ENCODE results near the gene LRPAP1.

Gene LRPAP1

GRCh38 chr4:3512719-3513118, 19.5 kb downstream of the LRPAP1 start:
- TF ChIP-seq RARB (CRISPR knock-in tag; IDR thresholded peaks at IDR 0.05): no peak
- no peak for TF ChIP-seq TSHZ2 (CRISPR knock-in tag; IDR thresholded peaks at IDR 0.05)
- no peak for TF ChIP-seq PPARA (CRISPR knock-in tag; IDR thresholded peaks at IDR 0.05; ENCODE audit: borderline replicate concordance)
- TF ChIP-seq, protein P1, sequence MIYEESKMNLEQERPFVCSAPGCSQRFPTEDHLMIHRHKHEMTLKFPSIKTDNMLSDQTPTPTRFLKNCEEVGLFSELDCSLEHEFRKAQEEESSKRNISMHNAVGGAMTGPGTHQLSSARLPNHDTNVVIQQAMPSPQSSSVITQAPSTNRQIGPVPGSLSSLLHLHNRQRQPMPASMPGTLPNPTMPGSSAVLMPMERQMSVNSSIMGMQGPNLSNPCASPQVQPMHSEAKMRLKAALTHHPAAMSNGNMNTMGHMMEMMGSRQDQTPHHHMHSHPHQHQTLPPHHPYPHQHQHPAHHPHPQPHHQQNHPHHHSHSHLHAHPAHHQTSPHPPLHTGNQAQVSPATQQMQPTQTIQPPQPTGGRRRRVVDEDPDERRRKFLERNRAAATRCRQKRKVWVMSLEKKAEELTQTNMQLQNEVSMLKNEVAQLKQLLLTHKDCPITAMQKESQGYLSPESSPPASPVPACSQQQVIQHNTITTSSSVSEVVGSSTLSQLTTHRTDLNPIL (CRISPR knock-in tag; IDR thresholded peaks at IDR 0.05; ENCODE audit: low read depth): no peak
- no peak for TF ChIP-seq ZNF70 (CRISPR knock-in tag; IDR thresholded peaks at IDR 0.05)
- no peak for TF ChIP-seq ZFP3 (CRISPR knock-in tag; IDR thresholded peaks at IDR 0.05)
- no peak for TF ChIP-seq ZNF8 (CRISPR knock-in tag; IDR thresholded peaks at IDR 0.05)
- no peak for TF ChIP-seq OSR1 (CRISPR knock-in tag; IDR thresholded peaks at IDR 0.05)
- TF ChIP-seq TCF4 (CRISPR knock-in tag; IDR thresholded peaks at IDR 0.05; ENCODE audit: borderline replicate concordance): no peak
- TF ChIP-seq CSRNP3 (CRISPR knock-in tag; IDR thresholded peaks at IDR 0.05): no peak
- no peak for TF ChIP-seq CSDC2 (CRISPR knock-in tag; IDR thresholded peaks at IDR 0.05)
- TF ChIP-seq GLIS3 (CRISPR knock-in tag; IDR thresholded peaks at IDR 0.05): no peak
- no peak for TF ChIP-seq BACH2 (CRISPR knock-in tag; IDR thresholded peaks at IDR 0.05; ENCODE audit: borderline replicate concordance)
- no peak for TF ChIP-seq ZC3H10 (CRISPR knock-in tag; IDR thresholded peaks at IDR 0.05)
- TF ChIP-seq ARNTL (CRISPR knock-in tag; IDR thresholded peaks at IDR 0.05; ENCODE audit: borderline replicate concordance, low read depth): no peak
- TF ChIP-seq TOX (CRISPR knock-in tag; IDR thresholded peaks at IDR 0.05; ENCODE audit: borderline replicate concordance): no peak
- no peak for TF ChIP-seq ESRRG (CRISPR knock-in tag; IDR thresholded peaks at IDR 0.05)
- TF ChIP-seq, protein P2, sequence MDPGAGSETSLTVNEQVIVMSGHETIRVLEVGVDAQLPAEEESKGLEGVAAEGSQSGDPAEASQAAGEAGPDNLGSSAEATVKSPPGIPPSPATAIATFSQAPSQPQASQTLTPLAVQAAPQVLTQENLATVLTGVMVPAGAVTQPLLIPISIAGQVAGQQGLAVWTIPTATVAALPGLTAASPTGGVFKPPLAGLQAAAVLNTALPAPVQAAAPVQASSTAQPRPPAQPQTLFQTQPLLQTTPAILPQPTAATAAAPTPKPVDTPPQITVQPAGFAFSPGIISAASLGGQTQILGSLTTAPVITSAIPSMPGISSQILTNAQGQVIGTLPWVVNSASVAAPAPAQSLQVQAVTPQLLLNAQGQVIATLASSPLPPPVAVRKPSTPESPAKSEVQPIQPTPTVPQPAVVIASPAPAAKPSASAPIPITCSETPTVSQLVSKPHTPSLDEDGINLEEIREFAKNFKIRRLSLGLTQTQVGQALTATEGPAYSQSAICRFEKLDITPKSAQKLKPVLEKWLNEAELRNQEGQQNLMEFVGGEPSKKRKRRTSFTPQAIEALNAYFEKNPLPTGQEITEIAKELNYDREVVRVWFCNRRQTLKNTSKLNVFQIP (CRISPR knock-in tag; IDR thresholded peaks at IDR 0.05; ENCODE audit: borderline replicate concordance, low read depth): no peak
- no peak for TF ChIP-seq SNAI2 (CRISPR knock-in tag; IDR thresholded peaks at IDR 0.05)
- TF ChIP-seq PATZ1 (CRISPR knock-in tag; IDR thresholded peaks at IDR 0.05; ENCODE audit: borderline replicate concordance): no peak
- no peak for ATAC-seq

DNA sequence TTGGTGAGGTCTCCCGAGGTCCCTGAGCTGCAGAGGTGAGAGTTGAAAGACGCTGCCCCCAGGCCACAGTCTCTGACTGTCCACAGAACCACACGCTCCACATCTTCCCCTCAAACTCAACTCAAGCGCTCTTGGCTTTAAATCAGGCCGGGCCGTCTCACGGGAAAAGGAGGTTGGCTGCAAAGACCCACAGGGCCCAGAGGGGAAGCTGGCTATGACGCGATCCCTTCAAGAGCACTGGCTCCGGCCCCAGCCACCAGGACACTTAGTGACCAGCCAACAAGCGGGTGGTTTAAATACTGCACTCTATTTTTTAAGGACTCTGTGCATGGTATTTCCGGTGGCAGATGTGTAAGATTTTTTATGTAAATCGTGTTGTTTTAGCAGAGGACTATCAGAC, 19.9 kb downstream of the LRPAP1 start:
- no peak for ATAC-seq
- TF ChIP-seq GLIS3 (CRISPR knock-in tag; IDR thresholded peaks at IDR 0.05) (no peak), ZNF70 (CRISPR knock-in tag; IDR thresholded peaks at IDR 0.05) (no peak), ZFP30 (CRISPR knock-in tag; IDR thresholded peaks at IDR 0.05) (no peak), ZNF8 (CRISPR knock-in tag; IDR thresholded peaks at IDR 0.05) (no peak), PATZ1 (CRISPR knock-in tag; IDR thresholded peaks at IDR 0.05; ENCODE audit: borderline replicate concordance) (no peak), TCF4 (CRISPR knock-in tag; IDR thresholded peaks at IDR 0.05; ENCODE audit: borderline replicate concordance) (no peak), CSRNP3 (CRISPR knock-in tag; IDR thresholded peaks at IDR 0.05) (no peak), TSHZ2 (CRISPR knock-in tag; IDR thresholded peaks at IDR 0.05) (no peak), TOX (CRISPR knock-in tag; IDR thresholded peaks at IDR 0.05; ENCODE audit: borderline replicate concordance) (no peak), RARB (CRISPR knock-in tag; IDR thresholded peaks at IDR 0.05) (no peak), ZC3H10 (CRISPR knock-in tag; IDR thresholded peaks at IDR 0.05) (no peak), ARNTL (CRISPR knock-in tag; IDR thresholded peaks at IDR 0.05; ENCODE audit: borderline replicate concordance, low read depth) (no peak), PPARA (CRISPR knock-in tag; IDR thresholded peaks at IDR 0.05; ENCODE audit: borderline replicate concordance) (no peak), ESRRG (CRISPR knock-in tag; IDR thresholded peaks at IDR 0.05) (no peak), CSDC2 (CRISPR knock-in tag; IDR thresholded peaks at IDR 0.05) (no peak), ZNF565 (CRISPR knock-in tag; conservative IDR thresholded peaks at IDR 0.05; ENCODE audit: low read depth) (no peak)
